HepG2 (cell line): Measurements from ENCODE around the gene NR1H3. TPM values are rescaled to one million over a fixed set of nuclear protein-coding genes. Genes with fewer than 3 reads are reported as not detected.
A peak's percentile ranks its signal among the peaks of the same experiment; 100 is the strongest.

Experiments
- GLMP ChIP-seq: sonication (generic); formaldehyde crosslinking; IDR thresholded peaks from 2 replicates; pipeline ENCODE4 v1.9.0; 2021; ENCODE audit warnings: missing genetic modification reagents, mild to moderate bottlenecking, borderline replicate concordance
- HNF1A ChIP-seq, 2 experiments: sonication (generic) in 1 of 2; formaldehyde crosslinking in 1 of 2; IDR thresholded peaks; 2 replicates each; pipeline versions ENCODE4 v1.4.0 to v1.6.1; 2016 to 2020; ENCODE audit warnings: borderline replicate concordance in 1 of 2, low read depth in 1 of 2, mild to moderate bottlenecking in 1 of 2, missing genetic modification reagents in 1 of 2
- HNRNPL ChIP-seq: fragments of 200-400 bp; formaldehyde crosslinking; IDR thresholded peaks from 2 replicates; pipeline ENCODE4 v1.6.1; 2017; ENCODE audit warnings: mild to moderate bottlenecking, low read depth, low read length
- NFIC ChIP-seq: IDR thresholded peaks from 2 replicates; pipeline ENCODE4 v1.6.1; 2012; ENCODE audit warnings: mild to moderate bottlenecking, low read length, inconsistent platforms
- PPARG ChIP-seq: conservative IDR thresholded peaks from 2 replicates; pipeline ENCODE4 v1.6.1; 2016; ENCODE audit warnings: missing biosample characterization, missing genetic modification reagents
- RAD21 ChIP-seq: fragments of 450-650 bp; formaldehyde crosslinking; IDR thresholded peaks from 2 replicates; pipeline ENCODE4 v1.5.0; 2020; ENCODE audit warnings: mild to moderate bottlenecking
- SIX4 ChIP-seq: sonication (generic); formaldehyde crosslinking; IDR thresholded peaks from 2 replicates; pipeline ENCODE4 v1.4.0; 2020; ENCODE audit warnings: missing genetic modification reagents
- SMAD9 ChIP-seq: sonication (generic); formaldehyde crosslinking; IDR thresholded peaks from 2 replicates; pipeline ENCODE4 v1.5.1; 2020; ENCODE audit warnings: mild to moderate bottlenecking, missing genetic modification reagents
- TAF15 ChIP-seq: fragments of 200-400 bp; formaldehyde crosslinking; IDR thresholded peaks from one replicate; pipeline ENCODE4 v1.6.1; 2018; ENCODE audit warnings: mild to moderate bottlenecking, low read depth, low read length; ENCODE audit not compliant: poor library complexity, severe bottlenecking
- TARDBP ChIP-seq: sonication (generic); formaldehyde crosslinking; IDR thresholded peaks from 2 replicates; pipeline ENCODE4 v1.8.0; 2022; ENCODE audit warnings: mild to moderate bottlenecking, missing genetic modification reagents
- THAP7 ChIP-seq: sonication (generic); formaldehyde crosslinking; IDR thresholded peaks from 2 replicates; pipeline ENCODE4 v1.8.1; 2023; ENCODE audit warnings: mild to moderate bottlenecking, missing genetic modification reagents
- ZBTB21 ChIP-seq: sonication (generic); formaldehyde crosslinking; IDR thresholded peaks from 2 replicates; pipeline ENCODE4 v1.4.0; 2020; ENCODE audit warnings: missing genetic modification reagents
- ZBTB7A ChIP-seq: sonication (generic); formaldehyde crosslinking; IDR thresholded peaks from 2 replicates; pipeline ENCODE4 v1.8.0; 2022; ENCODE audit warnings: mild to moderate bottlenecking, missing genetic modification reagents
- ZEB1 ChIP-seq: IDR thresholded peaks from 2 replicates; pipeline ENCODE4 v1.6.1; 2012; ENCODE audit warnings: mild to moderate bottlenecking, low read depth, inconsistent platforms; ENCODE audit not compliant: insufficient replicate concordance
- ZFY ChIP-seq: sonication (generic); formaldehyde crosslinking; IDR thresholded peaks from 2 replicates; pipeline ENCODE4 v1.4.0; 2020; ENCODE audit warnings: missing genetic modification reagents
- ZNF264 ChIP-seq: sonication (generic); formaldehyde crosslinking; IDR thresholded peaks from 2 replicates; pipeline ENCODE4 v1.4.0; 2020; ENCODE audit warnings: missing genetic modification reagents
- ZNF3 ChIP-seq: IDR thresholded peaks from 2 replicates; pipeline ENCODE4 v1.7.0; 2017; ENCODE audit warnings: inconsistent platforms
- ZNF331 ChIP-seq: sonication (generic); formaldehyde crosslinking; IDR thresholded peaks from 2 replicates; pipeline ENCODE4 v1.4.0; 2020; ENCODE audit warnings: missing genetic modification reagents
- ZNF333 ChIP-seq: sonication (generic); formaldehyde crosslinking; IDR thresholded peaks from 2 replicates; pipeline ENCODE4 v1.4.0; 2020; ENCODE audit warnings: mild to moderate bottlenecking, missing genetic modification reagents, borderline replicate concordance
- ZNF512 ChIP-seq: sonication (generic); formaldehyde crosslinking; IDR thresholded peaks from 2 replicates; pipeline ENCODE4 v1.4.0; 2020; ENCODE audit warnings: mild to moderate bottlenecking, missing genetic modification reagents
- ZNF572 ChIP-seq: sonication (generic); formaldehyde crosslinking; IDR thresholded peaks from 2 replicates; pipeline ENCODE4 v1.5.1; 2020; ENCODE audit warnings: mild to moderate bottlenecking, missing genetic modification reagents
- ZNF616 ChIP-seq: sonication (generic); formaldehyde crosslinking; IDR thresholded peaks from 2 replicates; pipeline ENCODE4 v1.5.0; 2020; ENCODE audit warnings: low read depth, mild to moderate bottlenecking, missing genetic modification reagents
- ZNF703 ChIP-seq: sonication (generic); formaldehyde crosslinking; IDR thresholded peaks from 2 replicates; pipeline ENCODE4 v1.5.1; 2020; ENCODE audit warnings: missing genetic modification reagents, mild to moderate bottlenecking, moderate library complexity, borderline replicate concordance
- ZNF816 ChIP-seq: sonication (generic); formaldehyde crosslinking; IDR thresholded peaks from 2 replicates; pipeline ENCODE4 v1.8.0; 2022; ENCODE audit warnings: missing genetic modification reagents, mild to moderate bottlenecking, borderline replicate concordance
- polyA plus RNA-seq, 8 experiments: library from polyadenylated mRNA; depleted of rRNA in 3 of 8; stranded (reverse) in 7 of 8; unstranded in 1 of 8; fragments of >200 nt; fragmentation: Illumina TruSeq in 4 of 8; extraction: Trizol in 4 of 8; gene quantifications; 2 replicates each; pipeline versions ENCODE4 v1.2.1 to v1.2.3, GENCODE V29; 2011 to 2016; ENCODE audit warnings: low read depth in 4 of 8, missing spikeins in 1 of 8, mixed read lengths in 1 of 8; ENCODE audit not compliant: insufficient read depth in 1 of 8
- total RNA-seq, 5 experiments: library from RNA; depleted of rRNA; stranded (reverse); fragments of >200 nt; fragmentation: Illumina TruSeq; extraction: Trizol; gene quantifications; 2 replicates each; pipeline ENCODE4 v1.2.3, GENCODE V29; 2016; ENCODE audit warnings: low read depth in 1 of 5

The NR1H3 gene
- total and polyA plus RNA-seq, 2 of the 13 experiments (the other 11 are each of a cell fraction or from before 2014, with no cell fraction given), result 41.8 to 102 TPM

GRCh38 chr11:47213950-47214565, 43.7 kb upstream of the NR1H3 start (continued):
- no peak for TF ChIP-seq ZNF572 (CRISPR knock-in tag)
- no peak for TF ChIP-seq THAP7
- no peak for TF ChIP-seq ZBTB21 (CRISPR knock-in tag)
- TF ChIP-seq ZNF3 (CRISPR knock-in tag), result no peak
- TF ChIP-seq GLMP (CRISPR knock-in tag), result no peak
- no peak for TF ChIP-seq SMAD9 (CRISPR knock-in tag)
- peak; percentile 64 for TF ChIP-seq ZFY
- TF ChIP-seq SIX4, result no peak
- no peak for TF ChIP-seq ZNF264 (CRISPR knock-in tag)
- 0 out of 2 replicates have a peak, but pooled peaks have one; percentile 29 for TF ChIP-seq ZNF331 (CRISPR knock-in tag)
- TF ChIP-seq NFIC, result no peak
- no peak for TF ChIP-seq ZNF512 (CRISPR knock-in tag)
- no peak for TF ChIP-seq PPARG
- TF ChIP-seq ZNF333, result no peak
- TF ChIP-seq HNRNPL, result no peak
- TF ChIP-seq RAD21 (CRISPR knock-in tag), result no peak
- TF ChIP-seq TAF15, result no peak
- no peak for TF ChIP-seq ZBTB7A (CRISPR knock-in tag)
- no peak for TF ChIP-seq ZNF816 (CRISPR knock-in tag)
- TF ChIP-seq ZEB1, result no peak
- no peak for TF ChIP-seq TARDBP (CRISPR knock-in tag)
- no peak for TF ChIP-seq HNF1A (IDR thresholded peaks at IDR 0.05; ENCODE audit: low read depth)
- peak; percentile 43; the same call in 1 of the 2 replicates for TF ChIP-seq HNF1A (CRISPR knock-in tag; IDR thresholded peaks at IDR 0.05; ENCODE audit: borderline replicate concordance)
- TF ChIP-seq ZNF703 (CRISPR knock-in tag), result no peak
- TF ChIP-seq ZNF616 (CRISPR knock-in tag), result no peak
